Stimulated activated CD4-positive, alpha-beta T cell treated with anti-CD3 and anti-CD28 coated beads, Interleukin-15, amount 100 ng/mL, for 1 hour (primary cell): Measurements from ENCODE around the gene CACNA1I.

Experiments
- DNase-seq, 2 donors: peaks; one replicate each; pipeline ENCODE4 v3.0.0-alpha.2; 2020; ENCODE audit warnings: low read depth in 1 of 2, low spot score in 1 of 2

Gene CACNA1I

DNA sequence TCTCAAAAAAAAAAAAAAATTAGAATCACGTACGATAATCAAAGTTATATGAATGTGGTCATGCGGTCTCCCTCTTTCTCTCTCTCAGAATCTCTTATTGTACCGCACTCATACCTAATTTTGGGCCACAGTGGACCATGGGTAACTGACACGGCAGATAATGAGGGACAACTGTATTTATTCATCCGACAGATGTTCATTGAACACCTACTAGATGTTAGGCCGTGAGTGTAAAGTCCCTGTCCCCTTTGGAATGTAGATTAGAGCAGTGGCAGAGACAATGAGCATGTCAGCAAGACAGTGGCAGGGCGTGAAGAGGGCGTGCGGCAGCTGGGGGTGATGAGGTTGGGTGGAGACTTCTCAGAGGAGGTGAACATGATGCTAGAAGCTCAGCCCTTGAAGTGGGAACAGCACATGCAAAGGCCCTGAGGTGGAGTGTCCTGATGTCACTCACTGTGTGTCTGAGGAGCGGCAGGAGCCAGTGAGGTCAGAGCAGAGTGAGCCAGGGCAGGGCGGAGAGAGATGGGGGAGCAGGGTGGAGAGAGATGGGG, 25.1 kb downstream of the CACNA1I start:
- no peak for DNase-seq

DNA sequence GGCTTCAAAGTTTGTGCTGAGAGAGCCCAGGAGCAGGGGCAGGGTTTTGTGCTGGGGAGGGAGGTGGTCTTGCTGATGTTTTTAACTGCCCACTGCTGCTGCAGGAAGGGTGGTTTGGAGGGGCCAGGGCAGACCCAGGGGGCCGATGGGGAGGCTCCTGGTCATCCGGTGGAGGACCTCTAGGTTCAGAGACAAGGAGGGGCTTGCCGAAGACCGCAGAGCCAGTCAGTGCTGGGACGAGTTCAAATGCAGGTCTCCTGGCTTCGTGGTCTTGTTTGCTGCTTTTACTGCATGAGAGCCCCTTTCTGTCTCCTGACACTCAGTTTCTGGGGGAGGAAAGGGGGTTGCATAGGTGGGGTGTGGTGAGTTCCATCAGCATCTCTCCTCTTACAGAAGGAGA, 26.0 kb downstream of the CACNA1I start:
- DNase-seq = no peak

DNA sequence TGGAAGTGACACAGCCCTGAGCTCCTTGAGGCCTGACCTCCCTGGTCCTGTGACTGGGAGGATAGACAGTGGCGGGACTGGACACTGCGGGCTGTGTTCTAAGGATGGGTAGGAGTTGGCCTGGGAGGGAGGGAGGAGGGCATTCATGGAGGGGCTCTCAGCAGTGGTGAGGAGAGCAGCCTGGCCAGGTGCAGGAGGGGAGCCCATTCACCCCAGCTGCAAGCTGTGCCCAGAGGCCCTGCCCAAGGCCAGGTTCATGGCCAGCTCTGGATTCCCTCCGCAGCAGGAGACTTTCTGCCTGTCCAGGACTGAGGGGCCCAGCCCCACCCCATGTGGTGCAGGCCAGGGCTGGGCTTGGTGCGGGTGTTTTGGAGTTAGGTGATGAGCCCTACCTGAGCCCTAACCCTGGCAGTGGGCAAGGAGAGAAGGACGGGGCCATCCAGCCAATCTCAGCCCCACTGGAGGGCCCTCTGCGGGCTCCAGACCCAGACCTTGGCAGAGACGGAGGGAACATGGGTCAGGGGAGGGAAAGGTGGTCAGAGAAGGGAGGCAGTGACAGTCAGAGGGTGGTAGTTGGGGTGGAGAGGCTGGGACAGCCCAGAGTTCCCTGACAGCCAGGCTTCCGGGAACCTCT, 26.8 kb downstream of the CACNA1I start:
- DNase-seq = no peak

DNA sequence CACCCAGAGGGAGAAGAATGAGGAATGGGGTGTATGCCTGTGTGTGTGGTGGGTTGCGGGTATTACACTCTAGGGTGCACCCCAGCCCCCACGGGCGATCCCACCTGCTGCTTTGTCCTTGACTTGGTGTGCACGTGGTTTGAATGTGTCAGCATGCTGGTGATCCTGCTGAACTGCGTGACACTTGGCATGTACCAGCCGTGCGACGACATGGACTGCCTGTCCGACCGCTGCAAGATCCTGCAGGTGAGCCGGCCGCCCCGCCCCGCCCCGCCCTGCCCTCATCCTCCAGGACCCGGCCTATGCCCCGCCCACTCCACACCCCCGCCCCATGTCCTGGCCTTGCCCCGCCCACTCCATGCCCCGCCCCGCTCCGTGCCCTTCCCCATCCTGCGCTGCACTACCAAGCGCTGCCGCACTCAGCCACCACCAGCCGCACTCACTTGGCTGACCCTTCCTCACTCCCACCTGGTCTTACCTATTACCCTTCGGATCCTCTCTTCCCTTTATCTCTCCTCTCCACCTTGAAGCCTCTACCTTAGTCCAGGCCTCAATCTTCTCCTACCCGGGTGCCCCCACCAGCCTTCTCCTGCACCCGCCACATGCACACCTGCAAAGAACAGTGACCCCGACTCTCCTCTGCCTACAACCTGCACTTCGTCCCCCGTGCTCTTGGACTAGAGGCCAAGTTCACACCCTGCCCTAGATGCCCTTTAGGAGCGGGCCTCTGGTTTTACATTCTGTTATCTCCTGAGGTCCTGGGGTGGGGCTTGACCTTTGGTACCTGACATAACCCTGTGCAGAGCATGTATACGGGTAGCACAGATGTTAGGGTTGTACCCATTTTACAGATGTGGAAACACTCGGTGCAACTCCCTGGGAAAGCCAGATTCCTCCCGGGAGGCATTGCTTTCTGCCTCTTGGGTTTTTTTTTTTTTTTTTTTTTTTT, 27.7 kb downstream of the CACNA1I start:
- peak; percentile 29 to 67 for DNase-seq

DNA sequence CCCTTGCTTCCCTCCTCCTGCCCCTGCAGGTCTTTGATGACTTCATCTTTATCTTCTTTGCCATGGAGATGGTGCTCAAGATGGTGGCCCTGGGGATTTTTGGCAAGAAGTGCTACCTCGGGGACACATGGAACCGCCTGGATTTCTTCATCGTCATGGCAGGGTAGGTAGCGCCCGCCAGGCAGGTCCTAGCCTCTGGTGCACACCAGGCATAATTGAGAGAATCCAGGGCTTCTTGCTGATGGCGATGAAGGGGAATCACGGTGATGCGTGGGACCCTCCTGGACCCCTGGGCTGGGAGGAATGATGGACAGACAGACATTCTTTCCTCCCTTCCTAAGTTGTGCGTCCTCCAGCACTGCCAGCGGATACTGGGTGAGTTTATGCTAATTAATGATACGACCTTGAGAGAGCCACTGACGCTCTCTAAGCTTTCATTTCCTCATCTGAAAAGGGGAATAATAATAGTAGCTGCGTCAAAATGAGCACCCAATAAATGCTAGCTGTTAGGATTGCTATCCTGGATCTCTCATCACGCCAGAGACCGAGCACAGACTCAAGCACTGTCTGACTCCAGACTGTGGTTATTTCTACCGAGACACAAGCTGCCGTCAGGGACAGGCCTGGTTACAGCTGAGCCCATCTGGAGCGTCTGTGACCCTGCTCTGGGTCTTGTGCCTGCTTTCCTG, 30.1 kb downstream of the CACNA1I start:
- no peak for DNase-seq

DNA sequence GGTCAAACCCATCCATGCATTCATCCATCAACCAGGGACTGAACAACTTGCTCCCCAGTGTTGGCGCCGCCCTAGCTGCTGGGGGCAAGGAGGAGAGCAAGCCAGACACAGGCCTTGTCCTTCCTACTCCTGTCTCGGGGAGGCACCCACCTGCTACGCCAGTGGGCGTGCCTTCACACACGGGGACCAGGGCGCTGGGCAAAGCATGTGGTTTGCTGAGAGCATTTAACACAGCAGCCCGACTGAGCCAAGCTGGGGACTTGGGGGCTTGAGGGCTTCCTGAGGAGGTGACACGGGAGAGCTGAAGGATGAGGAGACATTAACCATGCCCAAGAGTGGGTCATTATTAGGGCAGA, 30.6 kb downstream of the CACNA1I start:
- DNase-seq = no peak

DNA sequence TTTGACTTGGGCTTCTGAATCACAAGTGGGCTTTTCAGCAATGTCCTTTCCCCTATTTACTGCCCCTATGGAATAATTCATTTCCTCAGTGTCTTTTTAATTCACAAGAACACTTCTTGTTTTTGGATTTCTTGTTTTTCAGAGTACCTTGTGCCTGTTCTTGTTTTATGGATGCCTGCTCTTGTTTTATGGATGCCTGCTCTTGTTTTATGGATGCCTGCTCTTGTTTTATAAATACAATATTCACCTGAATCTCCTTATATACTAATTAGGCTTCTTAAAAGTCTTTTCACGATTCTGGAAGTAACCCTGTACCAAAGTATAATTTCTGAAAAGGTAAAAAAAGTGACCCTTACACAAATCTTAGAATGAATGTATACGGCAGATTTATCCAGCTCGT, 32.8 kb downstream of the CACNA1I start:
- DNase-seq = no peak

DNA sequence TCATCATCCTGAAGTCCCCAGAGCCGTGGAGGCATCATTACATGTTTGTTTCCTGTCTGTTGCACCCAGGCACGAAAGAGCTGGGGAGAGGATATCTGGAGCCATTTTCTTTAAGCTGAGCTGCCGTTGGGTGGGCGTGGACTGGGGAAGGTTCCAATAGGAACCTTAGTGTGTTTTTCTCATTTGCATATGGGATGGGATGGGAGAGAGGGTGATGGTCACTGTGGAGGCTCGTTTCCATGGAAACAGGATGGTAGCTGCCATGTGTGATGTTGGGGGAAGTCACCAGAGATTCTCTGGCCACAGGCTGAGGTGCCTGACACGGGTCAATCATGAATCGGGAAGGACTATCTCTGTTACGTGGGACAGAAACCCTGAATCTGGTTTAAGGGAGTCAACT, 39.7 kb downstream of the CACNA1I start:
- no peak for DNase-seq

DNA sequence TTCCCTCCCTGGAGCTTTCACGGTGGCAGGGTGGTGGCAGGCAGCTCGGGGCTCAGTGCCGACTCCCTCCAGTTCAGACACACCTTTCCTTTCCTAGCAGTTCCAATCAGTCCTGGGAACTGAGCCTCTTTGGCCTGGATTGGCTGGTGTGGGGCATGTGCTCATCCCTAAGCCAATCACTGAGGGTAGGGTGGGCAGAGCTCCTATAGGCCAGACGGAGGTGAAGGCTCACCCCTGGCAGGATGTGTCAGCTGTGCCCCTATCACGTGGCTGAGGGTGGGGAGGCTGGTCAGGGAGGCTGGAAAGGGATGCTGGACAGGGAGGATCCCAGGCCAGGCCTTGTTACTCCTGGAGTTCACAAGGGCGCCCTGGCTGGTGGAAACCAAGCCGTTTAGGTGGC, 40.2 kb downstream of the CACNA1I start:
- no peak for DNase-seq

DNA sequence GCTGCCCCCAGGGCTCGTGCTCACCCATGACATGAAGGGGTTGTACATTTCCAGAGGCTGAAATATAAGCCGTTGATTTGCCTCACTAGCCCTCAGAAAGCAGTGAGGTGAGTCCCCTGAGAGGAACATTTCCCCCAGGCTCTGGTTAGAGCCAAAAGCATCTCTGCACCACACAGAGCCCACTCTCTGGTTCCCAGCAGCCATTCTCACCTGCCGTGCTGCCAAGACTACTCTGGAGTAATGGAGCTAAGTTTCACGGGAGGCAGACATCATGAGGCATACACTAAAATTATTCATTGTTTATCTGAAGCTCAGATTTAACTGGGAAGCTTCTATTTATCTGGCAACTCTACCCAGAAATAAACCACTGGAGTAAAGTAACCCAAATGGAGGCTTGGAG, 40.8 kb downstream of the CACNA1I start:
- DNase-seq = no peak

DNA sequence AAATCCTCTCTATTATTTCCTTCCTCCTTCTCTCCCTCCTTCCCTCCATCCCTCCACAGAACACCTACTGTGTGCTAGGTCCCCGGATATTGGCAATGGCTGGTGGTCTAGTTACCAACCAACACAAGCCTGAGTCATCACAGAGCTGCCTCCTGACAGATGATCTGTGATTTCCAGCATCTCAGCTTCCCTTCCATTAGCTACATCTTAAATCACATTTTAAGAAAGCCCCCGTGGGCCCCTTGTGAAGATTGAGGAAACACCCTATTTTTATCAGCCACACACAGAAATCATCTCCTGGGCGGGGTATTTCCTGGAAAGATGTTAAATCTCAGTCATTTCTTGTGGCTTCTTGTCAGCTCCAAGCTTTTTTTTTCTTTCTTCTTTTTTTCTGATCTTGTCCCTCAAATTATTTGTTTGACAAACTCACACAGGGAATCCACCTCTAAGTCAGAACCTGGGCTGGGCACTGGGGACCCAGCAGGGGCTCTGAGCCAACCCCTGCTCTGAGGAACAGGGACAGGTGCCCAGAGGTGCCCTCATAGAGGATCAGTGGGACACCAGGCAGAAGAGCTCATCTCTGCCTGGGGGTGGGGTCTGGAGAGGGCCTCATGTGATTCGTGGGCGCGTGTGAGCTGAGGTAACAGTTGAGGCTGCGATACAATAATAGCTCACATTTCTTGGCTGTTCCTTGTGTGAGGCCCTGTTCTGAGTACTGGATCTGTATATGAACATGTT, 42.4 kb downstream of the CACNA1I start:
- DNase-seq = no peak

DNA sequence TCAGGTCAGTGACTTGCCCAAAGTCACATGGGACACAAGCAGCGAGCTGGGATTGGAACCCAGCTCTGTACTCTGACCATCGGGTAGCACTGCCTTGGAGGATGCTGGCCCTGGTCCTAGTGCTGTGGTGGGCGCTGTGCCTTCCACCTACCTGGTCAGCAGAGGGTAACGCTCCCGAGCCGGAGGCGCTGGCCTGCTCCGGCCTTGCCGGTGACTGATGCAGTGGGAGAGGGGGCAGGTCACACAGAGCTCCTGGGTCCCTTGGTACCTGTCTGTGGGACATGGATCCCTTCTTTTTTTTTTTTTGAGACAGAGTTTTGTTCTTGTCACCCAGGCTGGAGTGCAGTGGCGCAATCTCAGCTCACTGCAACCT, 43.0 kb downstream of the CACNA1I start:
- no peak for DNase-seq

DNA sequence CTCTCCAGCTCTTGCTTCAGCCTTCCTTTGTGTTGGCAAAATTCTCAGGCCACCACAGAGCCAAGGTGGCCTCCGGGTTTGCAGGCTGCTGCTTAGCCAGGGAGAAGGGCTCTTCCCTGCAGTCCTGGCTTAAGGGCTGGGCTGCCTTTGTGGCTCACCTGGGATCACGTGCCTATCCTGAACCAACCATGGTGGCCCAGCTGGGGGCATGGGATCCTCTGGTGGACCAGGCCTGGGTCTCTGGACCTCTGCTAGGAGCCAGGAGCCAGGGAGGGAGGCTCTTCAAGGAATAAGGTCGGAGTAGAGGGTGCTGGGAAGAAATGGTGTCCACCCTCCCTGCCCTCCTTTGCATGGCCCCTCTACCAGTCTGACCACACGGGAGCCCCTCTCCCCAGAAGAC, 43.9 kb downstream of the CACNA1I start:
- no peak for DNase-seq

DNA sequence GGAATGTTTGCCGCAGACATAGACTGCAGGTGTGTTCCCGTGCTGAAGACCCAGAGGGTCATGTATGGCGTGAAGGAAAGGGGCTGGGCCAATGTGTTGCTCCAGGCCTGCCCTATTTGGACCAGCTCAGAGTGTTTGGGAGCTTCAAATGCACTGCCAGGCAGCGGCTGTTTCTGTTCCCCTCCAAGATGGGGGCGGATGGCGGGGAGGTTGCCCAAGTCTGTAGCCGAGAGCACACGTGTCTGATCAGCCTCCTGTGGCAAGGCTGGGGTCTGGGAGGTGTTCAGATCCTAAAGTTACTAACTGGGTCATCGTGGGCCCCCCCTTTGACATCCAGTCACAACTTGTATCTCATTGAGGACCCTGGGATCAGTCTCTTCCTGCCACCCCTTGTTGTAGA, 45.5 kb downstream of the CACNA1I start:
- DNase-seq = no peak

DNA sequence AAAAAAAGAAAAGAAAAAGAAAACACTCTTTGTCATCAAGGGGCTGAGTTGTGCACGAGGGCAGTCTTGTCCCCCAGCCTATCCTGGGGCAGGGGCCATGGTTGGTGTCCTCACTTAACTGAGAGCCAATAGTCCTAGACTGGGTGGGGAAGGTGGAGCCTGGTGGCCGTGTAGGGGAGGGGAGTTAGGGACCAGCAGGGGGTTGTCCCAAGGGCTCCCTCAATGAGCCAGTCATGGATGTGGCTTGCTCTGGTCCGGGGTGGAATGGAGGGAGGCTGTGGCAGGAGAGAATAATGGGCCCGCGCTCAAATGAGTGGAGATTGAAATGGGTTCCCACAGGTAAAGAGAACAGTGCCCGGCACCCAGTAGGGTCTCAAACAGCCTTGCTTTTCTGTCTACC, 46.2 kb downstream of the CACNA1I start:
- no peak for DNase-seq

DNA sequence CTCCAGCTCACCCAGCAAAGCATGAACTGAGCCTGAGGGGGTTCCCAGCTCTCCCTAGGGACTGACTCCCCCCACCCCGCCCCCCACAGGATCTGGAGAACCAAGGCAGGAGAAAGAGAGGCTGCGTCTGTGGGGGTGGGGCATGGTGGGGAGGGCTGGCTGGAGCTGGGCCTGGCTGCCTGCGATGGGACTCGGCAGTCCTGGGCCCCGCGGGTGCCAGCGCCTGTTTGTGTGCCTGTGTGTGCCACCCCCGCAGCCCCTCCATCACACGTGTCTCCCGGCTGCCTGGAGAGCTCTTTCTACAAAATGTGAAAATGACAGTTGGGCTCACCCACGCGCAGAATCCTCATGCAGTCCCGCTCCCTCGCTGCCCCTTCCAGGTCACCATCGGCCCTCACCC, 46.8 kb downstream of the CACNA1I start:
- DNase-seq = peak in 1 of 2 donors; percentile 12

DNA sequence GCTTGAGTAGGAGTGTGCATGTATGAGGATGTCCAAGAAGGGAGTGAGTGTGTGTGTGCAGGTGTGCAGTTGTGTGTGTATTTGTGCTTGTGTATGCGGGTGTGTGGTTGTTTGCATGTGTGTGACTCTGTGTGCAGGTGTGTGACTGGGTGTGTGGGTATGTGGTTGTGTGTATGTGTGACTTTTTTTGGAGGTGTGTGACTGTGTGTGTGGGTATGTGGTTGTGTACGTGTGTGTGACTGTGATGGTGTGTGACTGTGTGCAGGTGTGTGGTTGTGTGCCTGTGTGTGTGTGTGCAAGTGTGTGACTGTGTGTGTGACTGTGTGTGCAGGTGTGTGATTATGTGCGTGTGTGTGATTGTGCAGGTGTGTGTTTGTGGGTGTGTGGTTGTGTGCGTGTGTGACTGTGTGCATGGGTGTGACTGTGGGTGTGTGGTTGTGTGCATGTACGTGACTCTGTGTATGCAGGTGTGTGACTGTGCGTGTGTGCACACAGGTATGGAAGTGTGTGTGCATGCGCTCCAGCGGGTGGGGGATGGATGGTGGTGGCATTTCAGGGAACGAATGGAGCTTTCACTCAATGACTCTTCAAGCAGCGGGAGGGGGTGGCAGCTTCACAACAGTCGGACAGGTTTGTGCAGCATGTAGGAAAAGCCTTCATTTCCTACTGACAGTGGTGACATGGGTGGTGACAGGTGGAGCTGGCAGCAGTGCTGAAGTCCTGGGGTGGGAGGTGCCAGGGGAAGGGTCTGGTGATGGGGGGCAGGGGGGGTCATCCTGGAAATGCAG, 47.6 kb downstream of the CACNA1I start:
- DNase-seq = no peak

DNA sequence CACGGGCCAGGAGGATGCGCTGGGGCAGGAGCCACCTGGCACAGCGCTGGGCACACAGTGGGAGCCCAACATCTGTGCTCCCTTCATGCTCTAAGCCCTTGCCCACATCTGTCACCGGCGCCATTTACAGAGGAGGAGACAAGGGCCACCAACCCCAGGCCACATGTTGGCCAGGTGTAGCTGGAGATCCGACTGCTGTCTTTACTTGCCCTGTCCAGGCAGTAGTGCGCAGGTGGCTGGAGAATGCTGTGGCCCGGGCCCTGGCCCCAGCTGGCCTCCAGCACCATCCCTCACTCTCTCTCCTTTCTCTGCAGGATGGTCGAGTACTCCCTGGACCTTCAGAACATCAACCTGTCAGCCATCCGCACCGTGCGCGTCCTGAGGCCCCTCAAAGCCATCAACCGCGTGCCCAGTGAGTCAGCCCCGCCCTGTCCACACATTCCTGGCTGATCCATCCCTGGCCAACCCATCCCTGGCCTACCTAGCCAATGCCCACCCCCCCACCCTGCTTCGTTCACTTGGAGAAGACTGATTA, 48.5 kb downstream of the CACNA1I start:
- DNase-seq = no peak

DNA sequence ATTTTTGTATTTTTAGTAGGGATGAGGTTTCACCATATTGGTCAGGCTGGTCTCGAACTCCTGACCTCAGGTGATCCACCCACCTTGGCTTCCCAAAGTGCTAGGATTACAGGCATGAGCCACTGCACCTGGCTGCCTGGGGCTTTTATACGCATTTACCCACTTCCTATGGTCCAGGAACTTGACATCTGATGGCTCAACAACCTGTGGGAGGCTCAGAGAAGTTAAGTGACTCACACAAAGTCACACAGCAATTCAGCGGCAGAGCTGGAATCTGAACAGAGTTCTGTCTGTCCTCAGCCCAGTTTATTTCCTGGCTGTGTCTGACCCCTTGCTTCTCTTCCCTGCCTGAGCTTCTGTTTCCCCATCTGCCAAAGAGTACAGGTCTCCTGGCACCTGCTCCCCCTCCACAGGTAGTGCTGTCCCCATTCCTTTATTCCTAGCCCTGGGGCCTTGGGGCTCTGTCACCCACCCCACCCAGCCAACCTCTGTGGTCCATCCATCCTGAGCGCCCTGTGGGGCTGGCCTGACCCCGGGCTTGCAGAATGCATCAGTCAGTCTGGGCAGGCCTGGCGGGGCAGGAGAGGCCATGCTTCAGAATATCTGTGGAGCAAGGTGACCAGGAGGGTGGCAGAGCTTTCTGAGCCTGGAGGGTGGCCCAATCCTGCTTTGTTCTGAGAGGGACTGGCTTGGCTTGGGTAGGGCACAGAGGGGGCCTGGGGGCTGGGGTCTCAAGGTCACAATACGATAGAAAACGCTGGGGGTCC, 50.6 kb downstream of the CACNA1I start:
- DNase-seq = no peak
